Fibroblast of the aortic adventitia (primary cell): ENCODE measurements around the gene CORO6. TPM values are rescaled to one million over a fixed set of nuclear protein-coding genes. Genes with fewer than 3 reads are reported as not detected.

Source experiments
- DNase-seq: peaks from one replicate; pipeline ENCODE4 v3.0.0-alpha.2; 2010; ENCODE audit warnings: low read depth
- H3K4me3 ChIP-seq: 2 replicates; pipeline ENCODE4 v1.5.1; 2011; ENCODE audit warnings: low read depth, mild to moderate bottlenecking, control low read depth, low read length, moderate library complexity
- CTCF ChIP-seq: IDR thresholded peaks from 2 replicates; pipeline ENCODE4 v1.5.1; 2011; ENCODE audit warnings: mild to moderate bottlenecking, low read length, control low read depth, inconsistent platforms; ENCODE audit not compliant: insufficient read depth
- total RNA-seq: library from RNA; depleted of rRNA; stranded (reverse); fragments of >200 nt; gene quantifications from 2 replicates; pipeline ENCODE4 v1.2.3, GENCODE V29; 2012; ENCODE audit warnings: low replicate concordance

Gene CORO6
- total RNA-seq, 1 donor = 8.3 TPM

- H3K4me3 ChIP-seq = peak overlapping the region; percentile 83
- no peak for TF ChIP-seq CTCF
- DNase-seq = no peak
These were observed 34.6 kb downstream of the CORO6 start for GRCh38 chr17:29588017-29588561.

- H3K4me3 ChIP-seq = peak overlapping the region; percentile 83
- TF ChIP-seq CTCF = no peak
- no peak for DNase-seq
These were observed 35.1 kb downstream of the CORO6 start for GRCh38 chr17:29587591-29587990.

GRCh38 chr17:29586676-29587469 lies 35.8 kb downstream of the CORO6 start:
- DNase-seq = no peak
- no peak for TF ChIP-seq CTCF
- peak overlapping the region; percentile 83 for H3K4me3 ChIP-seq

- peak; percentile 34 for TF ChIP-seq CTCF
- DNase-seq = no peak
- no peak overlapping the region for H3K4me3 ChIP-seq
These were observed 37.5 kb downstream of the CORO6 start for GRCh38 chr17:29585080-29585751.

- no peak for DNase-seq
- H3K4me3 ChIP-seq = no peak overlapping the region
- no peak for TF ChIP-seq CTCF
These were observed 38.1 kb downstream of the CORO6 start for GRCh38 chr17:29584452-29585079.

GRCh38 chr17:29583324-29584248 lies 39.1 kb downstream of the CORO6 start:
- DNase-seq = no peak
- H3K4me3 ChIP-seq = no peak overlapping the region

More at GRCh38 chr17:29583324-29584248, 39.1 kb downstream of the CORO6 start:
- TF ChIP-seq CTCF = no peak
